LNCAP (cell line): ENCODE data around the gene ACOX2.

Source experiments
- TF ChIP-seq, protein P1 (sequence below): fragments of 450-650 bp; IDR thresholded peaks from 2 replicates; pipeline ENCODE4 v1.5.1; 2017; ENCODE audit warnings: mild to moderate bottlenecking

ACOX2 gene

GRCh38 chr3:58466899-58467563 is 70.0 kb downstream of the ACOX2 start:
- TF ChIP-seq, protein P1, sequence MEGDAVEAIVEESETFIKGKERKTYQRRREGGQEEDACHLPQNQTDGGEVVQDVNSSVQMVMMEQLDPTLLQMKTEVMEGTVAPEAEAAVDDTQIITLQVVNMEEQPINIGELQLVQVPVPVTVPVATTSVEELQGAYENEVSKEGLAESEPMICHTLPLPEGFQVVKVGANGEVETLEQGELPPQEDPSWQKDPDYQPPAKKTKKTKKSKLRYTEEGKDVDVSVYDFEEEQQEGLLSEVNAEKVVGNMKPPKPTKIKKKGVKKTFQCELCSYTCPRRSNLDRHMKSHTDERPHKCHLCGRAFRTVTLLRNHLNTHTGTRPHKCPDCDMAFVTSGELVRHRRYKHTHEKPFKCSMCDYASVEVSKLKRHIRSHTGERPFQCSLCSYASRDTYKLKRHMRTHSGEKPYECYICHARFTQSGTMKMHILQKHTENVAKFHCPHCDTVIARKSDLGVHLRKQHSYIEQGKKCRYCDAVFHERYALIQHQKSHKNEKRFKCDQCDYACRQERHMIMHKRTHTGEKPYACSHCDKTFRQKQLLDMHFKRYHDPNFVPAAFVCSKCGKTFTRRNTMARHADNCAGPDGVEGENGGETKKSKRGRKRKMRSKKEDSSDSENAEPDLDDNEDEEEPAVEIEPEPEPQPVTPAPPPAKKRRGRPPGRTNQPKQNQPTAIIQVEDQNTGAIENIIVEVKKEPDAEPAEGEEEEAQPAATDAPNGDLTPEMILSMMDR: no peak

DNA sequence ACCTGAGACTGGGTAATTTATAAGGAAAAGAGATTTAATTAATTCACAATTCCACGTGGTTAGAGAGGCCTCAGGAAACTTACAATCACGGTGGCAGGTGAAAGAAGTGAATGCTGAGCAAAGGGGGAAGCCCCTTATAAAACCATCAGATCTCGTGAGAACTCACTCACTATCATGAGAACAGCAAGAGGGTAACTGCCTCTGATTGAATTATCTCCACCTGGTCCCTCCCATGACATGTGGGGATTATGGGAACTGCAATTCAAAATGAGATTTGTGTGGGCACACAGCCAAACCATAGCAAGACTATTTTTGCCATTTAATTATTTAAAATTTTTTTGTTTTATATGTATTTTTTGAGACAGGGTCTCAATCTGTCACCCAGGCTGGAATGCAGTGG is 72.1 kb downstream of the ACOX2 start:
- TF ChIP-seq, protein P1: no peak

GRCh38 chr3:58463942-58464271 is 73.1 kb downstream of the ACOX2 start:
- TF ChIP-seq, protein P1: 0 out of 2 replicates have a peak, but pooled peaks have one; percentile 1

DNA sequence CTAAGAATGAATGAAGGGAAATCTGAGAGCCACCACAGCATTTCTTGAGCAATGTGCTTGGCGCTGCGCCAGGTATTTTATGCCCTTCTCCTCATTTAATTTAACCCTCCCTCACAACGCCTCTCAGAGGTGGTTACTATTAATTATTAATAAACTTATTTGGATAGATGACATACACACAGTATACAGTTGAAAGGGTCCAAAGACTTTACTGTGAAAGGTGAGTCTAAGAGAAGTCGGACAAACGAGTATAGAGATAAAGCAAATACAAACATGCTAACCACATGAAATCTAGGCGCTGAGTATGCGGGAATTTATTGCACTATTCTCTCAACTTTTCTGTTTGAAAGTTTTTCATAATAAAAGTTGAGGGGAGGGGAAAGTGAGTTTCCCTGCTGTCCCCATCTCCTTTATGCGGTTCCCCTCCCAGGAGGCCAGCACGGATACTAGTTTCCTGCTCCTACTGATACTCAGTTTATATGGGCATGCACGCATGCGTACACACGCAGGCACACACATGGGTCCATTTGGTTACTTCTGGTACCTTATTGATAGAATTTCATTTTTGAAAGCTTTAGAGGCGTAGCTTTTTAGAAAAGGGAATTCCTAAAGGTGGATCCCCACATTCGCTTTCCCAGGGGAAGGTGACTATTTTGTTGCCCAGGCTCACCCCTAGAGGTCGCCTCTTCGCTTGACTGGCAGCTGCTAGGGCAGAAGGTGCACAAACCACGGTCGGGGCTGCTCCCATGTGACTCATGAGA is 73.6 kb downstream of the ACOX2 start:
- TF ChIP-seq, protein P1: peak; percentile 97

DNA sequence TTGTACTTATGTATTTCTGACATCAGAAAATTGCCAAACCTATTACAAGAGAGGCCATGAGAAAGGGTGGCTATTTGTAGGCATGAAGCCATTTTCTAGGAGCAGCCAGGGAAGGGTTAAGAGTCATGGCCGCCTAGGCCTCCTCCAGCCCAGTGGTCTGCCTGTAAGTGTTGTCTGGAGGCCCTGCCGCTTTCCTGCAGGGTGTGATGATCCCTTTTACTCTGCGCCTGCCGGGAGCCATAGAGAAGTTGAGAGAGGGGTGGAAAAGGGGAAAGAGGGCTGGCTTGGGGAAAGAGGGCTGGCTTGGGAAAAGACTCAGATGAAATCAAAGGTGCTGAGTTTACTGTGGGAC is 74.2 kb downstream of the ACOX2 start:
- TF ChIP-seq, protein P1: no peak

- TF ChIP-seq, protein P1: no peak
These were observed 77.8 kb downstream of the ACOX2 start for GRCh38 chr3:58459160-58459559.
